SK-N-MC (cell line): ENCODE data around the gene CFAP74.

Experiments
- EZH2 ChIP-seq: fragments of 200-600 bp; sonication (generic); IDR thresholded peaks from one replicate; pipeline ENCODE4 v1.6.1; 2017; ENCODE audit warnings: antibody characterized with exemption
- POLR2AphosphoS5 ChIP-seq: IDR thresholded peaks from 2 replicates; pipeline ENCODE4 v1.6.1; 2012; ENCODE audit warnings: mild to moderate bottlenecking, low read depth, low read length, borderline replicate concordance

DNA sequence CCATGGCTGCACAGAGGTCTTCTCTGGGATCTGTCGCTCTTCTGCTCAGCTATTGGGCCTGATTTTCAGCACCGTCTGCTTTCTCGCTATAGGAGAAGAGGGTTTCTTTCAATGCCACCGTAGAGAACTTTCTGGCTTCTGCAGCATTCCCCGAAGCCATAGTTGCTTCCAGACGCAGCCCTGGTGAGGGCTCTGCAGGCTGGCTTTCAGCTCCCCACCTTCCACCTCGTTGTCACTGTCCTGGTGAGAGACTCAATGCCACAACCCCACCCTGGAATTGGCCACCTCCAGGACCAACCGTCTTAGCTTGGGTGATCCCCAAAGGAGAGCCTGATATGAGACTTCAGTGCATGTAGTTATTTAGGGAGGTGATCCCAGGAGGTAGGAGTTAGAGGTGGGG, 34.6 kb upstream of the CFAP74 start:
- TF ChIP-seq EZH2 (no peak), POLR2AphosphoS5 (no peak)
